SK-N-SH treated with all-trans-retinoic acid at 6 μM for 48 hours (cell line): Measurements from ENCODE around the gene TNN.

Source experiments
- ATAC-seq: fragments of 200-7000 bp; cut with Tn5 transposase; 3 replicates; pipeline ENCODE4 v1.9.1; 2020; ENCODE audit warnings: mild to moderate bottlenecking, moderate library complexity
- ARNTL ChIP-seq: fragments of 450-650 bp; formaldehyde crosslinking; IDR thresholded peaks from 2 replicates; pipeline ENCODE4 v1.5.0; 2020; ENCODE audit warnings: low read depth, mild to moderate bottlenecking, moderate library complexity, borderline replicate concordance
- BACH2 ChIP-seq: fragments of 250-450 bp; sonication (Bioruptor Pico); IDR thresholded peaks from 2 replicates; pipeline ENCODE4 v1.9.0; 2021; ENCODE audit warnings: mild to moderate bottlenecking, borderline replicate concordance
- CREB5 ChIP-seq: fragments of 250-450 bp; sonication (Bioruptor Pico); IDR thresholded peaks from 2 replicates; pipeline ENCODE4 v1.5.1; 2020; ENCODE audit warnings: low read depth, mild to moderate bottlenecking, moderate library complexity
- CSDC2 ChIP-seq: fragments of 250-450 bp; sonication (Bioruptor Pico); IDR thresholded peaks from 2 replicates; pipeline ENCODE4 v1.5.0; 2020; ENCODE audit warnings: mild to moderate bottlenecking, moderate library complexity
- CSRNP3 ChIP-seq: fragments of 250-450 bp; sonication (Bioruptor Pico); IDR thresholded peaks from 2 replicates; pipeline ENCODE4 v1.5.1; 2021; ENCODE audit warnings: mild to moderate bottlenecking, moderate library complexity
- ESRRG ChIP-seq: fragments of 250-450 bp; sonication (Bioruptor Pico); IDR thresholded peaks from 2 replicates; pipeline ENCODE4 v1.6.1; 2021; ENCODE audit warnings: mild to moderate bottlenecking
- GLIS3 ChIP-seq: fragments of 250-450 bp; sonication (Bioruptor Pico); IDR thresholded peaks from 2 replicates; pipeline ENCODE4 v1.5.0; 2020; ENCODE audit warnings: mild to moderate bottlenecking, moderate library complexity
- OSR1 ChIP-seq: fragments of 250-450 bp; sonication (Bioruptor Pico); IDR thresholded peaks from 2 replicates; pipeline ENCODE4 v1.8.0; 2022; ENCODE audit warnings: moderate library complexity, mild to moderate bottlenecking, inconsistent platforms
- PATZ1 ChIP-seq: fragments of 250-450 bp; sonication (Bioruptor Pico); IDR thresholded peaks from 2 replicates; pipeline ENCODE4 v1.8.0; 2020; ENCODE audit warnings: mild to moderate bottlenecking, moderate library complexity, borderline replicate concordance
- POU6F1 ChIP-seq: fragments of 250-450 bp; sonication (Bioruptor Pico); IDR thresholded peaks from 2 replicates; pipeline ENCODE4 v1.8.0; 2021; ENCODE audit warnings: low read depth, mild to moderate bottlenecking, moderate library complexity, borderline replicate concordance
- PPARA ChIP-seq: fragments of 250-450 bp; sonication (Bioruptor Pico); IDR thresholded peaks from 2 replicates; pipeline ENCODE4 v1.5.0; 2020; ENCODE audit warnings: mild to moderate bottlenecking, borderline replicate concordance
- RARB ChIP-seq: fragments of 250-450 bp; sonication (Bioruptor Pico); IDR thresholded peaks from 2 replicates; pipeline ENCODE4 v1.8.0; 2021; ENCODE audit warnings: mild to moderate bottlenecking, moderate library complexity
- SNAI2 ChIP-seq: fragments of 250-450 bp; sonication (Bioruptor Pico); IDR thresholded peaks from 2 replicates; pipeline ENCODE4 v1.5.0; 2020; ENCODE audit warnings: mild to moderate bottlenecking, moderate library complexity
- TCF4 ChIP-seq: fragments of 250-450 bp; sonication (Bioruptor Pico); IDR thresholded peaks from 2 replicates; pipeline ENCODE4 v1.8.0; 2021; ENCODE audit warnings: mild to moderate bottlenecking, moderate library complexity, borderline replicate concordance
- TOX ChIP-seq: fragments of 250-450 bp; sonication (Bioruptor Pico); IDR thresholded peaks from 2 replicates; pipeline ENCODE4 v1.8.0; 2021; ENCODE audit warnings: mild to moderate bottlenecking, moderate library complexity, borderline replicate concordance
- TSHZ2 ChIP-seq: fragments of 250-450 bp; sonication (Bioruptor Pico); IDR thresholded peaks from 2 replicates; pipeline ENCODE4 v1.5.0; 2020; ENCODE audit warnings: mild to moderate bottlenecking, moderate library complexity
- ZC3H10 ChIP-seq: fragments of 250-450 bp; sonication (Bioruptor Pico); IDR thresholded peaks from 2 replicates; pipeline ENCODE4 v1.5.1; 2021; ENCODE audit warnings: mild to moderate bottlenecking, moderate library complexity
- ZFP3 ChIP-seq: fragments of 250-450 bp; sonication (Bioruptor Pico); IDR thresholded peaks from 2 replicates; pipeline ENCODE4 v1.5.0; 2020; ENCODE audit warnings: mild to moderate bottlenecking, moderate library complexity
- ZFP30 ChIP-seq: fragments of 450-650 bp; formaldehyde crosslinking; IDR thresholded peaks from 2 replicates; pipeline ENCODE4 v1.5.0; 2022; ENCODE audit warnings: mild to moderate bottlenecking, moderate library complexity
- ZNF565 ChIP-seq: fragments of 450-650 bp; formaldehyde crosslinking; conservative IDR thresholded peaks from 2 replicates; pipeline ENCODE4 v1.5.0; 2020; ENCODE audit warnings: low read depth, mild to moderate bottlenecking, moderate library complexity
- ZNF70 ChIP-seq: fragments of 450-650 bp; formaldehyde crosslinking; IDR thresholded peaks from 2 replicates; pipeline ENCODE4 v1.5.0; 2020; ENCODE audit warnings: mild to moderate bottlenecking, moderate library complexity
- ZNF8 ChIP-seq: fragments of 450-650 bp; formaldehyde crosslinking; IDR thresholded peaks from 2 replicates; pipeline ENCODE4 v1.5.0; 2020; ENCODE audit warnings: mild to moderate bottlenecking, moderate library complexity

TNN gene

DNA sequence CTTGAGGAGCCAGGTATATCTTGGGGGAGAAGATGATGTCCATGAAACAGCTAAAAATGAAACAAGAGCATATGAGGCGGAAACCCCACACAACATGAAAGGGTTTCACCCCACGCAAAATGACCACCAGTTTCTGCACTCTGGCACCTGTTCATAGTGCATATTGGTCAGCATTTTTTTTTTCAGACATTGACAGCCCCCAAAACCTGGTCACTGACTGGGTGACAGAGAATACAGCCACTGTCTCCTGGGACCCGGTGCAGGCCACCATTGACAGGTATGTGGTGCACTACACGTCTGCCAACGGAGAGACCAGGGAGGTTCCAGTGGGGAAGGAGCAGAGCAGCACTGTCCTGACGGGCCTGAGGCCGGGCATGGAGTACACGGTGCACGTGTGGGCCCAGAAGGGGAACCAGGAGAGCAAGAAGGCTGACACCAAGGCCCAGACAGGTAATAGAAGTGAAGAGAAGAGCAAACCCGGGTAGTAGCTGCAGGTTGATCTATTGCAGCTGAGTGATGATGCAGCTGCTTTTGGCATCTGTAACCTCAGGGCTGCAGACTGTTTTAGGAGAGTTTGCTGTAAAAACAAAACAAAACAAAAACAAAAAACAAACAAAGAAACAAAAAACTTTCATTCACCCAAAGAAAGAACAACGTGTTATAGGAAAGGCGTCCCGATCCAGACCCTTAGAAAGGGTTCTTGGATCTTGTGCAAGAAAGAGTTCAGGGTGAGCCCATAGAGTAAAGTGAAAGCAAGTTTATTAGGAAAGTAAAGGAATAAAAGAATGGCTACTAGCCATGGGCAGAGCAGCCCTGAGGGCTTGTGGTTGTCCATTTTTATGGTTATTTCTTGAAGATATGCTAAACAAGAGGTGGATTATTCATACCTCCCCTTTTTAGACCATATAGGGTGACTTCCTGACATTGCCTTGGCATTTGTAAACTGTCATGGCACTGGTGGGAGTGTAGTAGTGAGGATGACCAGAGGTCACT lies 51.0 kb downstream of the TNN start:
- TF ChIP-seq SNAI2 (CRISPR knock-in tag) = no peak
- no peak for ATAC-seq

DNA sequence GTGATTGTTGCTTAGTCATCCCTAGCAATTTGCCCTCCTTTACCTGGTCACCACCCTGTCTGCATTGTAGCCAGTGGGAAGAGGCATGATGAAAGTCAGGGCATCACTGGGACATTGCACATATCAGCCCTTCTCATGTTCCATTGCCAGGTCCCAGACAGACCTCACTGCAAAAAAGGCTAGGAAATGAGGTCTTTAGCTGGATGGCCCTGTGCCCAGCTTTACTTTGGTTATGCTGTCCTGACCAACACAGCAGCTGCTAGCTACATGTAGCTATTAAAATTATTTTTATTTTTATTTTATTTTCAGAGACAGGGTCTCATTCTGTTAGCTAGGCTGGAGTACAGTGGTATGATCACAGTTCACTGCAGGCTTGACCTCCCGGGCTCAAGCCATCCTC lies 52.9 kb downstream of the TNN start:
- TF ChIP-seq TCF4 (CRISPR knock-in tag) (no peak), TOX (no peak), ZFP30 (CRISPR knock-in tag) (no peak), TSHZ2 (no peak), RARB (CRISPR knock-in tag) (no peak), ZNF70 (CRISPR knock-in tag) (no peak), POU6F1 (no peak), OSR1 (no peak), ZNF565 (CRISPR knock-in tag) (no peak)
- ATAC-seq = no peak

DNA sequence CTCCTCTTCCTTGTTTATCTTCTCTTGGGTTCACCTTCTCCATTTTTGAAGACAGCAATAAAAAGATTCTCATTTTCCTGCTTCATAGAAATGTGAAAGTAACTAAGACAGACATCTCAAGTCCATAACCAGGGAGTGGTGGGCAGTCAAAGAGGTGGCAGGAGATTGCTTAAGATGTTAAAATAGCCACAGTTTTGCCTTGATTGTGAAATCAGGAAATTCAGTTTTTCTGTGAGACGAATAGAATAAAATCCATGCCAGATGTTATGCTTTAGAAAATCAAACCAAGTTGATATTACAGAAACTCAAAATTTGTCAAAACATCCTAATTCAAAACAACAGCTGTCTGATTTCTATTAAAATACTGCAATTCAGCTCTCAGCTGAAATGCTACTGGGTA lies 57.2 kb downstream of the TNN start:
- TF ChIP-seq ZFP3 (CRISPR knock-in tag) (no peak), TSHZ2 (no peak), SNAI2 (CRISPR knock-in tag) (no peak), CSRNP3 (CRISPR knock-in tag) (no peak), CREB5 (CRISPR knock-in tag) (no peak), TOX (no peak), ZNF565 (CRISPR knock-in tag) (no peak), ZFP30 (CRISPR knock-in tag) (no peak), GLIS3 (no peak), PATZ1 (CRISPR knock-in tag) (no peak), BACH2 (CRISPR knock-in tag) (no peak), ARNTL (no peak), OSR1 (no peak), ESRRG (CRISPR knock-in tag) (no peak), ZNF8 (CRISPR knock-in tag) (no peak), ZC3H10 (CRISPR knock-in tag) (no peak), CSDC2 (no peak), ZNF70 (CRISPR knock-in tag) (no peak), PPARA (CRISPR knock-in tag) (no peak)
- TF ChIP-seq, all 23 proteins: peak for 0
- ATAC-seq = no peak
